ENCODE data around the gene TNPO1.

GRCh38 chr5:72951671-72952468 lies 135.4 kb downstream of the TNPO1 start:
- no peak for TF ChIP-seq ZNF232 (CRISPR knock-in tag; IDR thresholded peaks at IDR 0.05)
- no peak for TF ChIP-seq SMC3 (conservative IDR thresholded peaks at IDR 0.05; ENCODE audit: insufficient read depth, low read depth, low read length)
- TF ChIP-seq ZBTB26 (CRISPR knock-in tag; IDR thresholded peaks at IDR 0.05), result no peak
- no peak for TF ChIP-seq ZFP36 (IDR thresholded peaks at IDR 0.05; ENCODE audit: low read depth, low read length, partially characterized antibody)
- TF ChIP-seq JUNB (CRISPR knock-in tag; conservative IDR thresholded peaks at IDR 0.05), result no peak
- no peak for TF ChIP-seq ADNP (tag; IDR thresholded peaks at IDR 0.05)
- no peak for TF ChIP-seq ZNF785 (CRISPR knock-in tag; IDR thresholded peaks at IDR 0.05)
- no peak for TF ChIP-seq RAD51 (IDR thresholded peaks at IDR 0.05; ENCODE audit: borderline replicate concordance, low read depth)
- TF ChIP-seq CBFA2T2 (conservative IDR thresholded peaks at IDR 0.05), result no peak
- no peak for TF ChIP-seq PRPF4 (IDR thresholded peaks at IDR 0.05; ENCODE audit: insufficient read depth, low read depth, low read length, poor library complexity, severe bottlenecking)
- no peak for TF ChIP-seq ZNF253 (CRISPR knock-in tag; conservative IDR thresholded peaks at IDR 0.05)
- TF ChIP-seq, protein P1, sequence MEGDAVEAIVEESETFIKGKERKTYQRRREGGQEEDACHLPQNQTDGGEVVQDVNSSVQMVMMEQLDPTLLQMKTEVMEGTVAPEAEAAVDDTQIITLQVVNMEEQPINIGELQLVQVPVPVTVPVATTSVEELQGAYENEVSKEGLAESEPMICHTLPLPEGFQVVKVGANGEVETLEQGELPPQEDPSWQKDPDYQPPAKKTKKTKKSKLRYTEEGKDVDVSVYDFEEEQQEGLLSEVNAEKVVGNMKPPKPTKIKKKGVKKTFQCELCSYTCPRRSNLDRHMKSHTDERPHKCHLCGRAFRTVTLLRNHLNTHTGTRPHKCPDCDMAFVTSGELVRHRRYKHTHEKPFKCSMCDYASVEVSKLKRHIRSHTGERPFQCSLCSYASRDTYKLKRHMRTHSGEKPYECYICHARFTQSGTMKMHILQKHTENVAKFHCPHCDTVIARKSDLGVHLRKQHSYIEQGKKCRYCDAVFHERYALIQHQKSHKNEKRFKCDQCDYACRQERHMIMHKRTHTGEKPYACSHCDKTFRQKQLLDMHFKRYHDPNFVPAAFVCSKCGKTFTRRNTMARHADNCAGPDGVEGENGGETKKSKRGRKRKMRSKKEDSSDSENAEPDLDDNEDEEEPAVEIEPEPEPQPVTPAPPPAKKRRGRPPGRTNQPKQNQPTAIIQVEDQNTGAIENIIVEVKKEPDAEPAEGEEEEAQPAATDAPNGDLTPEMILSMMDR (IDR thresholded peaks at IDR 0.05 in 2 of 3, conservative IDR thresholded peaks at IDR 0.05 in 1 of 3; ENCODE audit: insufficient read depth in 2 of 3, low read depth in 1 of 3, low read length in 3 of 3), result no peak
